SHP77 treated with DMSO at 0.1 percent for 48 hours (cell line): Measurements from ENCODE around the gene RHBDL1.
A peak's percentile ranks its signal among the peaks of the same experiment; 100 is the strongest.
"Not testable (repeated sequence)": the region's sequence is repeated elsewhere in the genome, so short reads cannot be mapped to it uniquely, and the experiment has no call there.

Experiments used
- DNase-seq: peaks from one replicate; lab custom pipeline; 2025; lab: John Stamatoyannopoulos, UW

The RHBDL1 gene

DNA sequence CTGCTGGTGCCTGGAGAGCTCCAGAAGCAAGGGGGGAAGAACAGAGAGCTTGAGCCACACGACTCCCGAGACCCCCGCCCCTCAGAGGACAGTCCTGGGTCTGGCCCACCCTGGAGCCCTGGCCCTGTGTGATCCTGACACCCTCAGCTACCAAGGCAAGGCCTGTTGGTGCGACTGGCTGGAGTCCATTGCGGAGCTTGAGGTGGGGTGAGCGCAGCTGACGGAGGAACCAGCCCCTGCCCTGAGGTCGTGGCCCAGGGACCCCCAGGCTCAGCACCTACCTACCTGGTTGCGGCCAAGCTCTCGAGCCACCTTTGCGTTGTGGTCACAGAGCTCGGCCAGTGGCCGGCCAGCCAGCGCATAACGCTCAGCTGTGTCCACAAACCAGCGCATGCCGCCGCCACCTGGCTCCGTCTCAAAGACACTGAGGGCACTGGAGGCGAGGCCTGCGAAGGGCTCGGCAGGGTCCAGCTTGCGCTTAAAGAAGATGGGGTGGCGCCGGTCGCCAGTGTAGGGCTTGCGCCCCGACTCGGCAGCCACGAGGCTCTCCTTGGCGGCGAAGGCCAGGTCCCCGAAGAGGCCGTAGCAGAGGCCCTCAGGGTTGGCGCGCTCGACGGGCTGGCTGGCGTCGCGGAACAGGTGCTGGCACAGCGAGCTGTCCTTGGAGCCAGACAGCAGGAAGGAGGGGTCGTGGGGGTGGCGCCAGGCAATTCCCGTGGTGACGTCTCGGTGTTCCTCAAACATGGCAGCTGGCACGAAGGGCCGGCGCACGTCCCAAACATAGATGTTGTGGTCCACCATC lies 11.2 kb downstream of the RHBDL1 start:
- no peak for DNase-seq

DNA sequence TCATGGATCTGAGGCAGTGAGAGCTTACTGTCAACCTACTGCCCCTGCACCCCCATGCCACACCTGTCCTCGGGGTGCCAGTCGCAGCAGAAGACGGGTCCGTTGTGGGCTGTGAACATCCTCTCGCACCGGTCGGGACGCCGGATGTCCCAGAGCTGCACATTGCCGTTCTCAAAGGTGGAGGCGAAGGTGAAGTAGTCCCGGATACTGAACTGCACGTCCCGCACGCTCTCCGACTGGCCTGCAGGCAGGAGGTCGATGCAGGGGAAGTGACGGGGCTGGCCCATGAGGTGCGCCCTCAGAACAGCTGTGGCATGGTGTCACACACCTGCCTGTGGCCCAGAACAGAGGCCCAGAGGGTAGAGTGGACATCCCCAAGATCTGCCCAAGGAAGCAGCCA lies 12.0 kb downstream of the RHBDL1 start:
- DNase-seq, result no peak

DNA sequence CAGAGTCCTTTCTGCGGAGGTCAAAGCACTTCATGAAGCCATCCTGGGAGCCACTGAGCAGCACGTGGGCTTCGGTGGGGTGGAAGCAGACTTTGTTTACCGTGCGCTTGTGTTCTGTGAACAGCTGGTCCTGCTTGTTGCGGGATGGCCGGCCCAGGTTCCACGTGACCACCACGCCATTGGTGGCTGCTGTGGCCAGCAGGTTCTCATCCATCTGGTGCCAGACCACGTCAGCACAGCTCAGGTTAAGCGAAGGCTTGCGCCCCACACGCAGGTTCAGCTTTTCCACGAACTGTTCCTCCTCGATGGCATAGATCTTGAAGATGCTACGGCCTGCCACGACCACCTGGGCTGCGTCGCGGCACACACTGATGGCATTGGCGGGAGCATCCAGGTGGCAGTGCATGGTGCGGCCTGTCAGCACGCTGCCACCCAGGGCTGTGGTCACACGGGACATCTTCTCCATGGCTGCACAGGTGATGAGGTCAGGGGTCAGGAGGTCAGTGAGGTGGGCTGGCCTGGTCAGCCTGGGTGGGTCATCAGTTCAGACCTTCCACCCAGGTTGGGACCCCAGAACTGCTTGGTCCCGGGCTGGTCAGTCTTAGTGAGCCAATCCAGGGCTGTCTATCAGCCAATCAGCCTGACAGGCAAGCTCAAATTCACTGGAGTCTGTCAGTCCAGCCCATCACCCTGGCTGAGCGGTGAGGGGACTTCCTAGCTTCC lies 13.9 kb downstream of the RHBDL1 start:
- DNase-seq, result no peak

- not testable (repeated sequence) for DNase-seq
Measured at GRCh38 chr16:691242-691641, 15.8 kb downstream of the RHBDL1 start.

- DNase-seq, result no peak
Measured at GRCh38 chr16:692356-693108, 17.1 kb downstream of the RHBDL1 start.

DNA sequence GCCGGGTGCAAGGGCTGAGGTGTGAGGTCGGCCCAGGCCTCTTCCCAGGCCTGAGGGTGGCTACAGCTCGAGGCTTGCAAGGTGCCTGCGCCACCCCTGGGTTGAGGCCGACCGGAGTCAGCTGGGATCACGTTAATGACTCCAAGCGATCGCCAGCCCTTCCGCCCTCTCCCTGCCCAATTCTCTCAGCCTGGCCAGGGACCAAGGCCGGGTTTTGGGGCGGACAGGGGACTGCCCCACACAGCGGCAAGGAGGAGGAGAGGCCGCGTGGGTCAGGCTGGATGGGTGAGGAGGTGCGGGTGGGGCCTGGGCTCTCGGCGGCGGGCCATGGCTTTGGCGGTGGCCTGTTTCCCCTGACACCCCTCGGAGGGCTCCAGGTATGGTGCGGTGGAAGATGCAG lies 17.9 kb downstream of the RHBDL1 start:
- no peak for DNase-seq

GRCh38 chr16:693766-694165 lies 18.3 kb downstream of the RHBDL1 start:
- DNase-seq, result no peak

DNA sequence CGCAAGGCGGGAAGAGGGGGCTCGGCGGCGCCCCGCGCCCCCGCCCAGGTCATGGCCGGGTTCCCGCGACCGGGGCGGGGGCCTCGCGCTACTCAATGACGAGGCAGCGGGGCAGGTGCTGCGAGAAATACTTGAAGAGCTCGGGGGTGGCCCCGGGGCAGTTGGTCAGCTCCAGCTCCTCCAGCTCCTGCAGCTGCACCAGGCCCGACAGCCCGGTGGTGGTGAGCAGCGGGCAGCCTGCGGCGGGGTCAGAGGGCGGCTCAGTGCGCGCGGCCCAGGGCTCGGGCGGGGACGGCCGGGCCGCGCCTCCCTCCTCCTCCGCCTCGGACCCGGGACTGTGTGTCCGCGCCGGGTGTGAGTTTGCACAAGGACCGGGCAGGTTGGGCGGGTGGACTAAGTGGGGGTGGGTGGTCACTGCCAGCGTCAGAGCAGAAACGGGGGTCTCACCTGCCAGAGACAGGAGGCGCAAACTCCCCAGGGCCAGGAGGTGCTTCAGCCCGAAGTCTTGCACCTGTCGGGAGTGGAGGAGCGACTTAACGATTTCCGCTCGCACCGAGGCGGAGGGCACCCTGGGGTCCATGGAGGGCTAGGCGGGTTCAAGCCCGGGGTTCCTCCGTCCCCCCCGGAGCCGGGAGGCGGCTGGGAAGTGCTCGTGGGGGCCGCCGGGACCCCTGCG lies 18.9 kb downstream of the RHBDL1 start:
- DNase-seq, result no peak

DNA sequence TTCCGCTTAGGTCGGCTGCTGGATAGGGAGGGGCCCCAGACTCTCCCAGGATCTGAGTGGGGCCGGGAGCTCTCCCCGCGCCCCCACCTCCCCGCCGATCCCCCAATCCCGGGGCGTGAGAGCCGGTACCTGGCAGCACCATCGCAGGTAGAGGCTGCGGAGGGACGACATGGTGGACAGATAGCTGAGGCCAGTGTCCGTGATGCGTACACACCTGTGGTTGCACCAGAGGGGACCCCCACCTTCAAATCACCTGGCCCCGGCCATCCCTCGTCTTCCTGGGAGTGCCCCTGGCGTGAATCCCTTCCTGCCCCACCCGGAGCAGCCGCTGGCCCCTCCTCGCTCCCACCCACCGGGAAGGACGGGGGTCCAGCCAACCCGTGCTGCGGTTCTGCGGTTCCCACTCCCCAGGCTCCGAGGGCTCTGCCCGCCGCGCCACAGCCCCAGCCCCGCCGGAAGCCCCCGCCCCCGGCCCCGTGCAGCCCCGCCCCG lies 19.4 kb downstream of the RHBDL1 start:
- no peak for DNase-seq

DNA sequence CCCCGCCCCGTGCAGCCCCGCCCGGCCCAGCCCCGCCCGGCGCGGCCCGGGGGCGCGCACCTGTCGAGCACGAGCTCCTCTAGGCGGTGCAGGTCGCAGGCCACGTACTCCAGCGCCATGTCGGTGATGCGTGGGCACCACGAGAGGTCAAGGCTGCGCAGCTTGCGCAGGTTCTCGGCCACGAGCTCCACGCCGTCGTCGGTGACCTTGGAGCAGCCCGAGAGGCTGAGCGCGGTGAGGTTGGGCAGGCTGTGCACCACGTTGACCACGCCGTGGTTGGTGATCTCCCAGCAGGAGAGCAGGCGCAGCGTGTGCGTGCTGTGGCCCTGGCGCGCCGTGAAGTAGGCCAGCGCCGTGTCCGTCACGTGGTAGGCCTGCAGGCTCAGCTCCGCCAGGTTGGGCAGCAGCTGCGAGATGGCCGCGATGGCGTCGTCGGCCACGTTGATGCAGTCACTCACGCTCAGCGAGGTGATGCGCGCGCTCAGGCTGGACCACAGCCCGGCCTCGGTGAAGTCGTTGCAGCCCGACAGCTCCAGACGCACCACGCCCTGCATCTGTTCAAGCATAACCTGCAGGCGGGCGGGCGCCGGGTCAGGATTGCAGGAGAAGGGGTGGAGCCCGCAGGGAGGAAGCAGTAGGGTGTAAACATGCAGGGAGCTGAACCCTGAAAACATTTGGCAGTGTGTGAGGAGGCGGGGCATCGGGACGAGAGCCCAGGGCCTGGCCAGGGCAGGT lies 20.1 kb downstream of the RHBDL1 start:
- peak; percentile 85 for DNase-seq

DNA sequence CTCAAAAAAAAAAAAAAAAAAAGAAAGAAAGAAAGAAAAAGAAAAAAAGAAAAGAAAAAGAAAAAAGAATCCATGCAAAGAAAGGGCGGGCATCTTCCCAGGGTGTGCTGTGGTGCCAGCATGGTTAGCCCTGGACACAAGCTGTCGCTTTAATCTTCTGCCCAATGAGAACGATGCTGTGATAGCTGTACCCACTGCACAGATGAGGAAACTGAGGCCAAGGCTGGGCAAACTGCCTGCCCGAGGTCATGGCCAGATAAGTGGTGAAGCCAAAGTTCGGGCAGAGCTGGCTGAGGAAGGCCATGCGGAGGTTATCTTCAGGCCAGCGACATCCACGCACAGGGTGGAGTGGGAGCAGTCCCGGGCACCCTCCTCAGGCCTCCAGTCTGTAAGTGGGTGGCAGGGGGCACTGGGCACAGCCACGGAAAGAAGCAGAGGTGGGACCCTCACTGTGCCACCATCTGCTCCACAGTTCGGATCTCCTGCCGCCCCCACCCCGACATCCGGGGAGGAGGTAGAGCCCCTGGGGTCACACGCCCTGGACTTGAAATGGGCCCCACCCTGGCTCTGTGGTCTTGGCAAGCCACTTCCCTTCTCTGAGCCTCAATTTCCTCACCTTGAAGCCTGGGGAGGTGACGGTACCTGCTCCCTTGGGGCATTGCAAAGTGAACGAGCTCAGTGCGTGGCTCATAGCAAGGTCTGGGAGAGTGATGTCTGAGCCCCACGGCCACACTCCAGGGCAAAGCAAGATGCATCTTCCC lies 23.6 kb downstream of the RHBDL1 start:
- no peak for DNase-seq

DNA sequence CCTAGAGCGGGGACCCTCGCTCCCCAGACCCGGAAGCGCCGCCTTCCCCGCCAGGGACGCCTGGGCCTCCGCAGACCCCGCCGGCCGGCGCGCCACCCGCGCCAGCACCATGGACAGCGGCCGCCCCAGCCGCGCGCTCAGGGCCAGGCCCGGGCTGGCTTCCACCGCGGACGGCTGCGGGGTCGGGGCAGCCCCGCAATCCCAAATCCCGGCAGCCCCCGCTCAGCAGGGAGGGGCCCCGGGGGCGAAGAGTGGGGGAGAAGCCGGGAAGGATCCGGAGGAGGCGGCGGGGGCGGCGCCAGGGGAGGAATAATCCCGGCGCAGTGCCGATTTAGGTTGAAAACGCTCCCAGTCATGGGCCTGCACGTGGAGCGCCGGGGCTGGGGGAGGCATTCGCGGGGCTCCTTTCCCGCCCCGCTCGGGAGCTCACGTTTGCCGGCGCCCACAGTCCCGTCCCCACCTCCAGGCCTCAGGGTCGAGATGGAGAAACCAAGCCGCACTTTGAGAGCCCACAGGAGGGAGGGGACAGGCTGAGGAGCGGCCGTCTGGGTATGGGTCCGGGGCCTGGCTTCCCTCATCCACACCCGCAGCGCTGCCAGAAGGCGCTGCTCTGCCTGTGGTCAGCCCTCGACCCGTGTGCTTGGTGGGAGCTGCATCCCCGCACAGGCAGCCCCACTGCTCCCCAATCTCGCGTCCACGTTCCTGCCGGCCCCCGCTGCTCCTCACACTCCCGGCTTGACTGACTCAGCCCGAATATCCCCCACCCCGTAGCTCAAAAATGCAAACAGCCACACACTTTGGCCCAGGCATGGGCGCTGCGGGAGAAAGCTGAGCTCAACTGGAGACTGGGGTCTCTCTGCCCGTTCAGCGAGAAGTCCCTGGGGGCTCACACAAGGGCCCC lies 25.5 kb downstream of the RHBDL1 start:
- DNase-seq, result no peak

DNA sequence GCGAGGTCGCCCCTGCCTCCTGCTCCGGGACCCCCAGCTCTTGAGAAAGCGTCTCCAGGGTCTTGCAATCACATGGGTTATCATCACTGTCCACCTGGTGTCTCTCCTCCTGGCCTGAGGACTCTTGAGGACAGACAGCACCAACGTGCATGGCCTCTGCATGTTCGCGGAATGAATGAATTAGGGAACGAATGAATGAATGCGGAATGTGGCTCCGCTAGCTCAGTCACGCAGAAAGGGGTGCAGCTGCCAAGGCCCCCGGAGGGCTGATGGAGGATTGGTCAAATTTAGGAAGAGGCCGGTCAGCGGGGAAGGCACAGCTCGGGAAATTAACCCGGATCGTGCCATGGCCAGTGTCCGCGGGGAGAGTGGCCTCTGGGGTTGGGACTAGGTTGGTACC lies 26.9 kb downstream of the RHBDL1 start:
- DNase-seq, result no peak

GRCh38 chr16:703406-703805 lies 27.9 kb downstream of the RHBDL1 start:
- no peak for DNase-seq

GRCh38 chr16:704047-704446 lies 28.6 kb downstream of the RHBDL1 start:
- no peak for DNase-seq

DNA sequence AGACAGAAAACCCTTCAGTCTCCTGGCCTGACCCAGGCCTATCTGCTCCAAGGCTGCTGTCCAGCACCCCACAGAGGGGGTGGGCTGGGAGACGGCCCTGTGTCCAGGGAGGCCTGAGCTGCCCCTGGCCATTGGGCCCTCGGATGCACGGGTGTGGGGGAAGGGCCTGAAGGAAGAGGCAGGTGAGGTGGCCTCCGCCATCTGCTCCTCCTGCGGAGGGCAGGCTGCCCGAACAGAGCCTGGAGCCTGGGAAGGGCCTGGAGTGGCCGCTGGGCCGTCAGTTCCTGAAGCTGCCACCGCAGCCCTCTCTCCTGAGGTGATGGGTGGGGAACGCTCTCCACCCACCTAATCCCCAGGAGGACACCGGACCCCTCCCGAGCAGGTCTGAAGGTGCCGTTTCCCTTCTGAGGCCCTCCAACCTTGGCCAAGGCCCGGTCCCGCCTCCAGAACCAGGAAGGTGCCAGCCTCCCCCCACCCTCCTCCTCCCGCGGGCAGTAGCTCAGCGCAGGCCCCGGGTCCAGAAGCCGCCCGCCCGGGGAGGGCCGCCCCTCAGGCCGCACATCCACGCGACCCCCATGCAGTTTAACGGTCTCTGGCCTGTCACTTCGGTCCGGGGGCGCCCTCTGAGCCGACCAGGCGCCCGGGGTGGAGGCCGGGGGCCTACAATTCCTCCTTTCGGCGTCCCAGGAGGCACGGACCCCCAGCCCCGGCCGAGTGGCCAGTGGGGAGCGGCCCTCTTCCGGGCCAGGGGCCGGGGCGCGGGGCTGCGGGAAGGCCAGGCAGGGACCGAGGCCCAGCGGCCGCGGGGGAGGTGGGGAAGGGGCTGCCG lies 29.3 kb downstream of the RHBDL1 start:
- no peak for DNase-seq

DNA sequence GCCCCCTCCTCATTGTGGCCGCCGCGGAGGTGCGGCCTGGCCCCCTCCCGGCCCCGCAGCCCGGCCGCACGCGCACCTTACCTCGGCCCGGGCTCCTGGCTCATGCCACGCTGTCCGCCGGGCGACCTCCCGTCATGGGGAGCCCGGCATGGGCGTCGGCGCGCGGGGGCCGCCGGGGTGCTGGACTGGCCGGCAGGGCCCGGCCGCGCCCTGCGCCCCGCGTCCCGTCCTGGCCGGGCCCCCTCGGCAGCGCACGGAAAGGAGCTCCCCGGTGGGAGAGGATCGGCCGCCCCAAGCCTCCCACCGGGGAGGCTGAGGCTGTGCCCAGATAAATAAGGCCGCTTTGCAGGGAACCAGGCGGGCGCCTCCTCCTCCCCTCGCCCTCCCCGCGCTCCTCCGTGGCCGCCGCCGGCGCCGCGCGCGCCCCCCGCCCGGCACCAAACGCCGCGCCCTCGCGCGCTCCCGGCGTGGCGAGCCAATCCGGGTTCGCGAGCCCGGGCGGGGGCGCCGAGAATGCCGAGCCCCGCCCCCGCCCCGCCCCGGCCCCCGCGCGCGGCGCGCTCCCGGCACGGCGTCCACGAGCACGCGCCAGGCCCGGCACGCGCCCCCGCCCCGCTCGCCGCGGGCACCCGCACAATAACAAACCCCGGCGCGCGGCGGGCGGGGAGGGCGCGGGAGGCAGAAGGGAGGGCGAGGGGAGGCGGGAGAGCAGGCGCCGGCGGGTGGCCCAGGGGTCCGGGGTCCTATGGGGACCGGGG lies 30.1 kb downstream of the RHBDL1 start, which contains the start of gene FBXL16:
FBXL16 (minus strand) TSS at position 371 of the 758 bp plus-strand sequence. CDS start 8,396 bp downstream, outside the sequence.
- no peak for DNase-seq
